Skin epidermis (tissue), 12 donors: ENCODE measurements around the gene ONECUT1.
"Not testable (repeated sequence)": the region's sequence is repeated elsewhere in the genome, so short reads cannot be mapped to it uniquely, and the experiment has no call there.

Experiments
- H3K27ac ChIP-seq, 21 experiments: fragments of 200-600 bp; sonication (generic) in 11 of 21; one replicate each; pipeline ENCODE4 v1.5.0; 2020; ENCODE audit warnings: mild to moderate bottlenecking in 3 of 21, inconsistent platforms in 2 of 21, moderate library complexity in 2 of 21
- H3K4me3 ChIP-seq, 7 experiments: fragments of 200-600 bp; sonication (generic) in 2 of 7; one replicate each; pipeline ENCODE4 v1.5.0; 2020; ENCODE audit warnings: inconsistent platforms in 2 of 7, mild to moderate bottlenecking in 2 of 7, moderate library complexity in 1 of 7

ONECUT1 gene

DNA sequence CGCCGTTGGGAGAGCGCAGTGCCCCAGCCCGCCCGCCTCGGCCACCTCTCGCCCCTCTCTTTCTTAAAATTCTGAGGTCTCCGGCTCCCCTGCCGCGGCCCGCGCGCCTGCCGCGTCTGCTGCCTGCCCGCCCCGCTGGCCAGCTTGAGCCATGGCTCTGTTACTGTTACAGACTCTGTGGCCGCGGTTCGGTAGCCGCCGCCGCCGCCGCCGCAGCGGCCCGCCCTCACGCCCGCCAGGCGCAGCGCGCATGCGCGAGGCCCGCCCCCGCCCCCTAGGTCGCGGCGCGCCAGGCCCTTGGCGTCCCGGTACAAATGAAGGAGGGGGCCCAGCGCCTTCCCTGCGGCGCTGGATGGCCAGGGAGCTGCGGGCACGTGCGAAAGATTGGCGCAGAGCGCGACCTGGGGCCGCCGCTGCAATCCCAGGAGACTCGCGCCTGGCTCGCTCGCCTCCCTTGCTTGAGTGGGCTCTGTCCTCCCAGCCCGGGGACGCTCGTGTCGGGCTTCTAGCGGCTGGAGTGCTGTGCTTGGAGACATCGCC is at the start of gene ONECUT1:
Gene ONECUT1 (minus strand): TSS at position 168 of the 540 bp plus-strand sequence. CDS start 452 bp downstream, outside the sequence.
- no peak within 1 kb of the TSS for H3K27ac ChIP-seq
- H3K4me3 ChIP-seq, result peak within 1 kb of the TSS; percentile 24 to 47 (median 37)

DNA sequence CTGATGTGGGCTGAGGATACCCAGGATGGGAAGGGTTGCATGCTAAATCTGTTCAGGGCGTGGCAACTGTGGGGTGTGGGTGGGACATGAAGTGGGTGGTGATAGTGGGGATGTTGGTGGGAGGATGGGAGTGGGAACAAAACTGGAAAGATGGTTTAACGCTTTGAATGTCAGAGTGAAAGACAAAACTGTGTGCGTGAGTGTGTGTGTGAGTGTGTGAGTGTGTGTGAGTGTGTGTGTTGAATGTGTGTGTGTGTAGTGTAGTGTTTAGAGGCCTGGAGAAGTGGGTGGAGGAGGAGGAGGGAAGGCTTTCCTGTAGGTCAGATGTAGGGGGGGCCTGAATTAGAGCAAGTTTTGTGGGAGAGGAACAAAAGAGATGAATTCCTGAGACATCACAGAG is 44.2 kb upstream of the ONECUT1 start:
- H3K4me3 ChIP-seq, result no peak overlapping the region

DNA sequence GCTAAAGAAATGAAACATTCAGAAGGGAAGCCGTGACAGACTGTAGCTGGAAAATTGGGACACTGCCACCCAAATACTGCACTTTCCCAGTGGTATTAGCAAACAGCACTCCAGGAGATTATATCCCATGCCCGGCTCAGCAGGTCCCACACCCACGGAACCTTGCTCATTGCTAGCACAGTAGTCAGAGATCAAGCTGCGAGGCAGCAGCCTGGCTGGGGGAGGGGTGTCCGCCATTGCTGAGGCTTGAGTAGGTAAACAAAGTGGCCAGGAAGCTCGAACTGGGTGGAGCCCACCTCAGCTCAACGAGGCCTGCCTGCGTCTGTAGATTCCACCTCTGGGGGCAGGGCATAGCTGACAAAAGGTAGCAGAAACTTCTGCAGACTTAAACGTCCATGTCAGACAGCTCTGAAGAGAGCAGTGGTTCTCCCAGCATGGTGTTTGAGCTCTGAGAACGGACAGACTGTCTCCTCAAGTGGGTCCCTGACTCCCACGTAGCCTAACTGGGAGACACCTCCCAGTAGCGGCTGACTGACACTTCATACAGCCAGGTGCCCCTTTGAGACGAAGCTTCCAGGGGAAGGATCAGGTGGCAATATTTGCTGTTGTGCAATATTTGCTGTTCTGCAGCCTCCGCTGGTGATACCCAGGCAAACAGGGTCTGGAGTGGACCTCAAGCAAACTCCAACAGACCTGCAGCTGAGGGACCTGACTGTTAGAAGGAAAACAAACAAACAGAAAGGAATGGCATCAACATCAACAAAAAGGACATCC is 34.2 kb upstream of the ONECUT1 start:
- H3K4me3 ChIP-seq, H3K27ac ChIP-seq: not testable (repeated sequence)

More for the DNA sequence above, 44.2 kb upstream of the ONECUT1 start:
- no peak overlapping the region for H3K27ac ChIP-seq

DNA sequence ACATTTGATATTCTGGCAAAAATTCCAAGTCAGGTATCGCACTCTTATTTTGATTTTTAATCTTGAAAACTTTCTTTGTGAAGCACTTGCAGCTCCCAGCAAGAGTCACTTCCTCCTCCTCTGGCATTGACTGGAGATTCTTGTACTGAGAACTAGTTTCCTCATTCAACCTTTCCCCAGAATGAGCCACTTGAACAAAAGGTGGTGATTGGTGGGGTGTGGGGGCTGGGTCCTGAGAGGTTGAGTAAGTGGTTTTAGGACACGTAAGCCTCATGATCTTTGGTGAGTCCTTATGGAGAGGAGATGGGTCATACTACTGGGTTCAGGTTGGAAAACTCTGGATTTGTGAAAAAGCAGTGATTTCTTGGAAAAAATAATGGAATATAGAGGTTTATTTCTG is 32.3 kb upstream of the ONECUT1 start:
- Histone ChIP-seq H3K4me3 (no peak overlapping the region), H3K27ac (no peak overlapping the region)

DNA sequence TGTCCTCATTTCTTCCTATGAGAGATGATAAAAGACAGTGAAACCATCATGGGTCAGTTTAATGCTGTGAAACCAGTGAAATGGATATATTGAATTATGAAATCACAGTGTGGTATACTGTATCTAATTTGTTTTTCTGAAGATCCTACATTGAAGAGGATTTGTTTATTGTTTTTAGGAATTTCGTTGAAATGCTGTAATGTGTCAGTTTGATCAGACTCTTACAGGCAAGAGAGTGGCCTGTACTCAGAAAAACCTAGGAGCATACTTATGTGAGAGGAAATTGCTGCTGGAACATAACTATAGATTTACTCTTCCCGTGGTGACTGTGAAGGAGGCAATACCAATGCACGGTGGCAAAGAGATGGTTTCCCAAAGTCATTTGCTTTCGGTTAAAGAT is 29.1 kb upstream of the ONECUT1 start:
- Histone ChIP-seq H3K27ac (no peak overlapping the region), H3K4me3 (no peak overlapping the region)

DNA sequence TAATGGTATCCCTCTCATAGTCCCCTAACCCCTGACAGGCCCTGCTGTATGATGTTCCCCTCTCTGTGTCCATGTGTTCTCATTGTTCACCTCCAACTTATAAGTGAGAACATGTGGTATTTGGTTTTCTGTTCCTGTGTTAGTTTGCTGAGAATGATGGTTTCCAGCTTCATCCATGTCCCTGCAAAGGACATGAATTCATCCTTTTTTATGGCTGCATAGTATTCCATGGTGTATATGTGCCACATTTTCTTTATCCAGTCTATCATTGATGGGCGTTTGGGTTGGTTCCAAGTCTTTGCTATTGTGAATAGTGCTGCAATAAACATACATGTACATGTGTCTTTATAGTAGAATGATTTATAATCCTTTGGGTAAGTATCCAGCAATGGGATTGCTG is 25.8 kb upstream of the ONECUT1 start:
- not testable (repeated sequence) for H3K27ac ChIP-seq, H3K4me3 ChIP-seq

DNA sequence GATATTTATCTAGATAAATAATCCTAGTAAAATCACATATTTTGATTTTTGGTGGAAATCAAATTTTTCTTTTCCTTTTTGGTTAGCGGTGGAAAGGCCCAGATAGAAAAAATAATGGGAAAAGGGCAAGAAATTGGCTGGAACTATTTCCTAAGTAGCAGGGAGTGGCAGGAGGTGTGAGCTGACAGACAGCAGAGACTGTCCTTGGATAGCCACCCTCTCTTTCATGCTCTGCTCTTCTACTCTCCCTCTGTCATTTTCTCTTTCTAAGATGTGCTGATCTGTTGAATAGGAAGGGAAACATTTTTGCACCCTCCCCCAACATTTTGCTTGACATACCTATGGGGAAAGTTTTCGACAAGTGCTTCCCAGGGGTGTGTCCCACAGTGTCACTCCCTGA is 18.9 kb upstream of the ONECUT1 start:
- H3K27ac ChIP-seq, result no peak overlapping the region
- no peak overlapping the region for H3K4me3 ChIP-seq

DNA sequence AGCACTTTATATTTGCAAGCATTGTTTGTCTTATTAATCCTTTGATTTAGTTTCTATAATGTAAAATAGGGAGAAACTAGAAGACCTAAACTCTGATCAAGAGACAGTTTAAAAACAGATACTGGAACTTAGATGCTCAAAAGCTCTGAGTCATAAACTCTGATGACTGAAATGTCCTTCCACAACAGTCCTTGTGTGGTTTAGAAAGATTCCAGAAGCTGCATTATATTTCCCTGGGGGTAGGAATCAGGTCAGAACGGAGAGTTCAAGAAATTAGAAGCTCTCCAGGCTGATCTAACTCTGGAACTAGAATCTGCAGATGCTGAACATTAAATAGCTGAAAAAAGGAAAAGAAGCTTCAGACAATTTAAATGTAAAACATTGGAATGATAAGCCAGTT is 18.3 kb upstream of the ONECUT1 start:
- H3K27ac ChIP-seq, result no peak overlapping the region
- no peak overlapping the region for H3K4me3 ChIP-seq

DNA sequence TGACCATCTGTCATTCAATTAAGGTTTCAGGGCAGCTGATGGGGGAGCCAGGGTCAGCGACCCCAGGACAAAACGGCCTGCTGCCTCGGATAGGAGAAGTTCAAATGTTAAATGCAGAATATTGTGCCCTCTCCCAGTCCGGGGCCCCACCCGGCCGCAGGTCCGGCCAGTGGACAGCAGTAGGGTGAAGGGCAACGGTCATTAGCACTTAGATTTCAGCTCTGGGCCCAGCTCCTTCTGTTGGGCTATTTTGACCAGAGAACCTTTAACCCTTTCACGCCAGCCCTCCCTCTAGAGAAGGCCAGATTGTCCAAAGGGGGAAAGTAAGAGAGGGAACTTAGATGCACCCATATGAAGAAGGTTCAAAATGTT is 16.1 kb upstream of the ONECUT1 start:
- Histone ChIP-seq H3K27ac (no peak overlapping the region), H3K4me3 (peak overlapping the region in 1 of 7 experiments; percentile 30)

DNA sequence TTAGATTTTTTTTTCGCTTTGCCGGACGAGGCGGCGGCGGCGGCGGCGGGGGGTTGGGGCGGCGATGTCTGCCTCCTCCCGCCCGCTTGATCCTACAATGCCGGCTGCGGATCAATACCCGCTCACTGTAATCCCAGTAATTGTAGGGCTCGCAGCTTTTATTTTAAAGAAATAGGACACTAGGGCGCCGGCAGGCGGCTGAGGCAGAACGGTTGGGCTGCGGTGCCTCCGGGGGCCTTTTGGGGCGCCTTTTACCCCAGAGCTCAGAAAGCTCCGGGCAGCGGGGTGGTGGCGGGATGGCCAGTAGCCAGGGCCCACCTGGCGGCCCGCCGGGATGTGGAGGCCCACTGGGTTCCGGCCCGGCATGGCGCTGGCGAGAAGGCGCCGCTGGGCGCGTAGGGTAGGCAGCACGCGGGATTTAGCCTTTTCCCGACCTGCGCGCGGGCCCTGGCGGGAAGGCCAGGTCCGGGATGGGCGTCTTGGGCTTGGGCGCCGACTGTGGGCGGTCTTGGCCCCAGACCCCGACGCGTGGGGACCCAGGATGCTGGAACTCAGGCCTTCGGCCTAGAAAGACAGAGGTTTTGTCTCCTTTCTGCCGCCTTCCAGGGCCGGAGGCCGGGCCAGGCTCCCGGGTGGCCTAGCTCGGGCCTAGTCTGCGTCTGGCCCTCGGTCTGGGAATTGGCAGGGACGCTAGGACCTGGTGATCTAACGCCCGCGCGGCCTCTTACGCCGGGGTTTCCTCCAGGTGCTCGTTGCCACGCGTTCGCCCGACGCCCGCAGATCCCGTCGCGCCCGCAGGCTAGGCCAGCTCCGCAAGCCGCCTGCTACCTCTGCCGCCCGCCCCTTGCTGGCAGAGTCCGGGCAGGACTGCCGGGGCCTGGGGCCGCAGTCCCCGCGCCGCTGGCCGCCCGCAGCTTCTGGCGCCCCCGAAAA is 15.5 kb upstream of the ONECUT1 start:
- Histone ChIP-seq H3K27ac (no peak overlapping the region), H3K4me3 (peak overlapping the region in 5 of 7 experiments; percentile 8 to 30 (median 12))

DNA sequence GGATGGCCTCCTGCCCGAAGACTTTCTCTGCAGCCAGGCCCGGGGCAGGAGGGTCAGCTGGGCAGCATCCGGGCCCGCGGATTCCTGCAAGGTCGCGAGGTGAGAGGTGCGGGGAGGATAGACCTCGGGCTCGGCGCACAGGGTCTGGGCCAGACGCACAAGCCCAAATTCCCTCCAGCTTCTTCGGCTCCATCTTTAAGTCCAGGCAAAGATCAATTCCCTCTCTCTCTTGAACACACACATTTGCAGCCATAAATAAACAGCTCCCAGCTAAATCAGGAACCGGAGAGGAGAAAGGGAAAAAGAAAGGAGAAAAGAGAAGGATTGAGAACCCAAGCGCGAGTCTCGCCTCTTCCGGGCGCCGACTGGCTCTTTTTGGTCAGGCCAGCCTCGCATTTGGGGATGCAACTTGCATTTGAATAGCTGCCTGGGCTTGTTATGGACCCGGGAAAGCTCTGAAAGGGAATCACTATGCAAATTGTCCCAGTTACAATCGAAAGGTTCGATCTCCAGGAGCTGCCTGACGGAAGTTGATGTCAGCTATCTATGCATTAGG is 14.5 kb upstream of the ONECUT1 start:
- no peak overlapping the region for H3K27ac ChIP-seq

DNA sequence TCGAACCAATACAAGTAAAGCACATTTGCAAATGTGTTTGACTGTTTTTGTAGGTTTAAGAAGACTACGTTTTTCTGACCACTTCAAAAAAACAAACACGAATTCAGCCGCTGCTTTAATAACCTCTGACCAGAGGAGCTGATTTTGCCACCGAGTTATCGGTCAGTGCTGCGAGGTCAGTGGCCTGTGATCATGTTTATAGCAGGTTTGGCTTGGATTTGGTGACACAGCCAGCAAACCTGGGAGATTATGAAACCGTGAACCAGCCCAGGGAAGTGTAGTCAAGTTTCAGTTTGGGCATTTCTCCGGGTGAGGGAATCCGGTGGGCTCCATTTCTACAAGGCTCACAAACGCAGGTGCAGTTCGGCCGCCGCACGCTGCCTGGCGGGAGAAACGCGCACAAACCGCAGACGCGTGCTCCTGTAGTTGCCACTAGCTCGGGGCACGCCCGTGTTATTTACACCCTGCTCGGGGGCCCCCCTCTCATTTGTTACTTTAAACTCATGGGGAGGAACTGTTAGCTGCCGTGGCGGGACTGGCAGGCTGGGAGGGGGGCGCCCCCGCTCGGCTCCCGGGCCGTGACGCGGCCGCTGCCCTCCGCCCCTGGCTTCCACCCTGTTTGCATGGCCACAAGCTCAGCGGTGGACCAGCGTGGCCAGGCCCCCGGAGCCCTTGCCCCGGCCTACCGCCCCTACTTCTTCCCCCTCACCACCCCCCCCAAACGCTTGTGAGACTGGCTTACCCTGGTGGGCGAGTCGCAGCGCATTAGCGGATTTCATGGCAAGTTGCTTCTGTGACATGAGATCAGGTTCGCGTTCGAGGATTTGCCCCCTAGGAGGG is 13.6 kb upstream of the ONECUT1 start:
- Histone ChIP-seq H3K4me3 (peak overlapping the region in 1 of 7 experiments; percentile 10), H3K27ac (no peak overlapping the region)

More for the DNA sequence above, 14.5 kb upstream of the ONECUT1 start:
- H3K4me3 ChIP-seq, result peak overlapping the region in 5 of 7 experiments; percentile 8 to 30 (median 12)

DNA sequence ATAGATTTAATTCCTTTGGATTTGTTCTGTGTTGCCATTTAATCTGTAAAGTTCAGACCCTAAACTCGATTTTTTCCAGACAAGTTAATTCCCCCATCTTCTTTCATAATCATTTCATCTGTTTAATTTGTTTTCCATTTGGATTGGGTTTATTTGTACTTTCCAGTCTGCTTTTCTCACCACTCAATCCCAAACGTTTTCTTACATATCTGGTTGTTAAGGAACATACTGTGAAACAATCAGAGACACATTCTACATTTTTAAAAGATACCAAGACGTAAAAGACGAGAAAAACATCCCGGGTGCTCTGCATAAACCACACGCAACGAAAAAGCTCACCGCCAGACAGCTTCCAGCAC is 13.0 kb upstream of the ONECUT1 start:
- Histone ChIP-seq H3K4me3 (no peak overlapping the region), H3K27ac (no peak overlapping the region)

DNA sequence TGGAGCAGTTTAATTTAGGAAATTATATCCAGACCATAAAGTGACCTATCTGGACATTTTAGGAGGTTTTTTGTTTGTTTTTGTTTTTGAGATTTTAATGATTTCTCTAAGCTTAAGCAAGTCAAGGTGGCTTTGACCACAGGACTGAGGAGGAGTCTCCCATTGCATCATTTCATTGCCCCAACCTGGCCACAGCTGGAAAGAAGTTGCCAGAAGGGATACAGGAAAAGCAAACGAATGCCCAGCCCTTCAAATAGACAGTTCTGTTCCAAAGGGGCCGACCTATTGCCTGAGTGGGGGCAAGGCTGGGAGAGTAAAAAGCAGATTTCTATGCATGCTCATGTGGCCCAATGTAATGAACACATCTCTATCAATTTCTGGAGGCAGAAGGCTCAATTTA is 12.0 kb upstream of the ONECUT1 start:
- H3K27ac ChIP-seq, result no peak overlapping the region

DNA sequence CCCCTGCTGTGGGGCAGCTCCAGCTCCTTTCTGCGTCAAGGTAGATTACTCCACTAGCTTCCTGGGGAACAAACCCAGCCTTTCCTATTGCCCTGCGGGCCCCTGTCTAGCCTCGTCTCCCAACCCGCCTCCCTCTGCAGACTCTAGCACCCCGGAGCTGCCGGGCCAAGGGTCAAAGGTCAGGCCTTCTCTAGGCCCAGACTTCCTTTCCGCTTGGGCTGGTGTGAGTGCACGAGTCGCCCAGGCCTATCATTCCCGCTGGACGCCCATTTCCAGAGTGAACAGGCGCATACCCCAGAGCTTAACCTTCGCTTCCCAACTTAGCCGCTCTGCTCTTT is 11.6 kb upstream of the ONECUT1 start:
- H3K27ac ChIP-seq, result no peak overlapping the region
- no peak overlapping the region for H3K4me3 ChIP-seq

More for the DNA sequence above, 12.0 kb upstream of the ONECUT1 start:
- no peak overlapping the region for H3K4me3 ChIP-seq

DNA sequence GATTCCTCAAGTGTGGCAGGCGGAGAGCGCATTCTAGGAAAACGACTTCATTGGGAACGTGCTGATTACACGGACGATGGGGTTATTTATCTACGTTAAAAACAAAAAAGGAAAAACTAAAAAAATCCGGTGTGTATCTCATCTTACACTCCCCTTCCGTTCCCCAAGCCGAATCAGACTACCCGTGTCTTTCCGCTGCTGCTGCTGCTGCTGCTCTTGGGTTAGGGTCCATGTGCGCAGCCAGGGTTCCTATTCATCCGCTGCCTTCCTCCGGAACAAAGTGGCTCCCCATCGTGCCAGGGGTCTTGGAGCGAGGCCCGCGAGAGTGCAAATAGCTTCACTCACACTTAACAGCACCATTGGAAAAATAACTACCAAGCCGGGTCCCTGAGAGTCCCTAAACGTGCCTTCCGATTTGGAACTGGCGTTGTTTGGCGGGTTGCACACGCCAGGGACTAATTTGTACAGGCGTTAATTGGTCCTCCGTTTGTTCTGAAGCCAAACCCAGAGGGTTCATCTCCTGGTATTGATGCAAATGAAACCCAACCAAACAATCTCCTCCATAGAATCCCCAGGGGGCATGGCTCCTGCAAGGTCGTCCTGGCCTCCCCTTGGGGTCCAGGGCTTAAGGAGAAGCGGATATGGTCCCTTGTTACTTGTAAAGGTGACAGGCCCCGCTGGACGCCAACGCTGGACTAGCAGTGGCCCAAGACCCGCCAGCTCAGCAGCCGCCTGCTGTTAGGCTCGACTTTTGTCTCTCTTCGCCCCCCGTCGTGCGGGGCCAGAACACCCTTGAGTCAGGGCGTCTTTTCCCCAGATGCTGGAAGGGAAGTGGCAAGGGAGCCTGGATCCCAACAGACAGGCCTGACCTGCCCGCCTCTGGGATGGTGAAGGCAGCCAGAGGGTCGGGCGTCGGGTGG is 11.0 kb upstream of the ONECUT1 start:
- Histone ChIP-seq H3K27ac (no peak overlapping the region), H3K4me3 (no peak overlapping the region)

DNA sequence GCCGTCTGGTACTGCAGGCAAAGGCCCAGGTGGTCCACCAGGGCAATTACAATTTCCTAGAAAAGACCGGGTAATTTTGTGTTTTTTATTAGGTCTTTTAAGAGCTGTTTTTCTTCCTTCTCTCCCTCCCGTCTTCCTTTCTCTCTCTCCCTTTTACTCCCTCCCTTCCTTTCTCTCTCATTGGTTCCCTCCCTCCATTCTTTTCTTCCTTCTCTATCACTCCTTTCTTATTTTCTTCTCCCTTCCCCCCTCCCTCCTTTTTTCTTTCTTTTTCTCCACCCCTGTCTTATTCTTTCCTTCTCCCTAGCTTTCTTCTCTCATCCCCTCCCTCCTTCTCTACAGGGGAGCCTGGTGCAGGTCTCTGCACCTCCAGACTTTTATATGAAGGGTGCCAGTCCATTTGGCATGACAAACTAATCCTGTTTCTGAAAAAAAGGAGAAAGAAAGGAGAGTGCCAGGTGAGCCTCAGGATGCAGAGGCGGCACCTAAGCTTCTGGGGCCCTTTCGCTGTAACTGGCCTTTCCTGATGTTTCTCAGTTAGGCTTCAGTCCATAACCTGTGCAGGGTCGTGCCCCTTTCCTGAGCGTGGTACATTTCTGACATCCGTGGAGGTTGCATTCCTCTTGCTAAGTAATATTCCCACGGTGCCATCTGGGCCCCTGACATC is 9.1 kb upstream of the ONECUT1 start:
- Histone ChIP-seq H3K4me3 (no peak overlapping the region), H3K27ac (no peak overlapping the region)

DNA sequence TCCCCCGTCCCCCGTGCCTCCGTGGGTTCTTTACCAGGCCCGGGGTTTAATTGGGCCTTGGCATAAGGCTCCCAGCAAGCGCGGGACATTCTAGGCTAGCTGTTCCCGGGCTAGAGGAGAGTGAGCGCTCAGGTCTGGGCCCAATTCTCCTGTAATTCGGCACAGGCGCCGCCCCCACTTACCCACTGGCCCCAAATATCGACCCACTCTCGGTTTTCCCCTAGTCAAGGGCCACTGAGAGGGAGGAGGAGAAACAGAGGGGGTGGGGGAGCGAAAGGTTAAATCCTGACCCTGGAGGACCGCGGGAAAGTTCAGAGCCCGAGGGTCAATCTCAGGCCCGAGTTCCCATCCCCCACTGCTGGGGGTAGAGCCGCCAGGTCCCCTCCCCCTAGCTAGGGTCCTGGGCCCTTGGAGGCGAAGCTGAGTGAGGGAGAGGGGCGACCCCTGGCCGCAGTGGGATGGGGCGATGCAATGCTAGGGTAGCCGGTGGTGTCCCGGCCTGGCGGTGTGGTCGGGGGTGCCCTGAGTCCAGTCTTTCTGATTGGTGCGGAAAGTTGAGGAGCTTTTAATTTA is 8.5 kb upstream of the ONECUT1 start:
- Histone ChIP-seq H3K27ac (no peak overlapping the region), H3K4me3 (no peak overlapping the region)
